ENCODE results near the gene HSPA1A. TPM values are rescaled to one million over a fixed set of nuclear protein-coding genes. Genes with fewer than 3 reads are reported as not detected.

Gene HSPA1A
- total and polyA plus RNA-seq, 9 of the 15 experiments (the other 6 are each of a cell fraction or from before 2014, with no cell fraction given), result 2.2 to 273 (median 107) TPM

DNA sequence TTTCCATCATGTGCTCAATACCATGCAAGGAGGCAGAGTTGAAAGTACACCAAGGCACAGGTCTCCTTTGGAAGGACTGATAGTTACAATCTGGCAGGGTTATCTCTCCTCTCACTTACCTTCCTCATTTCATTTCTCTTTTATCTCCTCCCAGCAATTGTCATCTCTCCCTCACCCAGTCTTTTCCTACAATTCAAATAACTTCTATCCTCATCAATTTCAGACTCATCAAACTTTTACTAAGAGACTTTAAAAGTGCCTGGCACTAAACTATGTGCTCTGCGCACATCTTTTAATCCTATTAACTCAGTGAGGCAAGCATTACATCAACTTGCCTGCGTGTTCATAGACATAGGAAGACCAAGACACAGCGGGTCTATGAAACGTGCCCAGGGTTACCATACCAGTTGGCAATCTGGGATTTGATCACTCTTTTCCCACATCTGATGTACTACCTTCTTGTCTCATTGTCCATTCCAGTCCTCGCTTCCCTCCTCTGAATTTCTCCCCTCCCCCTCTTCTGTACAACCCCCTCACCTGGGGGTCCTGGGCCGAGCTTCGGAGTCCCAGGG, 21.0 kb upstream of the HSPA1A start (continued):
- TF ChIP-seq, protein P1, sequence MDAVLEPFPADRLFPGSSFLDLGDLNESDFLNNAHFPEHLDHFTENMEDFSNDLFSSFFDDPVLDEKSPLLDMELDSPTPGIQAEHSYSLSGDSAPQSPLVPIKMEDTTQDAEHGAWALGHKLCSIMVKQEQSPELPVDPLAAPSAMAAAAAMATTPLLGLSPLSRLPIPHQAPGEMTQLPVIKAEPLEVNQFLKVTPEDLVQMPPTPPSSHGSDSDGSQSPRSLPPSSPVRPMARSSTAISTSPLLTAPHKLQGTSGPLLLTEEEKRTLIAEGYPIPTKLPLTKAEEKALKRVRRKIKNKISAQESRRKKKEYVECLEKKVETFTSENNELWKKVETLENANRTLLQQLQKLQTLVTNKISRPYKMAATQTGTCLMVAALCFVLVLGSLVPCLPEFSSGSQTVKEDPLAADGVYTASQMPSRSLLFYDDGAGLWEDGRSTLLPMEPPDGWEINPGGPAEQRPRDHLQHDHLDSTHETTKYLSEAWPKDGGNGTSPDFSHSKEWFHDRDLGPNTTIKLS (IDR thresholded peaks at IDR 0.05; ENCODE audit: borderline replicate concordance, low read depth), result peak; percentile 54; the same call in 1 of the 2 replicates
- TF ChIP-seq, protein P2, sequence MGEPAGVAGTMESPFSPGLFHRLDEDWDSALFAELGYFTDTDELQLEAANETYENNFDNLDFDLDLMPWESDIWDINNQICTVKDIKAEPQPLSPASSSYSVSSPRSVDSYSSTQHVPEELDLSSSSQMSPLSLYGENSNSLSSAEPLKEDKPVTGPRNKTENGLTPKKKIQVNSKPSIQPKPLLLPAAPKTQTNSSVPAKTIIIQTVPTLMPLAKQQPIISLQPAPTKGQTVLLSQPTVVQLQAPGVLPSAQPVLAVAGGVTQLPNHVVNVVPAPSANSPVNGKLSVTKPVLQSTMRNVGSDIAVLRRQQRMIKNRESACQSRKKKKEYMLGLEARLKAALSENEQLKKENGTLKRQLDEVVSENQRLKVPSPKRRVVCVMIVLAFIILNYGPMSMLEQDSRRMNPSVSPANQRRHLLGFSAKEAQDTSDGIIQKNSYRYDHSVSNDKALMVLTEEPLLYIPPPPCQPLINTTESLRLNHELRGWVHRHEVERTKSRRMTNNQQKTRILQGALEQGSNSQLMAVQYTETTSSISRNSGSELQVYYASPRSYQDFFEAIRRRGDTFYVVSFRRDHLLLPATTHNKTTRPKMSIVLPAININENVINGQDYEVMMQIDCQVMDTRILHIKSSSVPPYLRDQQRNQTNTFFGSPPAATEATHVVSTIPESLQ (CRISPR knock-in tag; IDR thresholded peaks at IDR 0.05), result peak; percentile 49; the same call in 1 of the 2 replicates
- TF ChIP-seq CEBPB (tag; IDR thresholded peaks at IDR 0.05) (peak; percentile 38; the same call in 1 of the 2 replicates), MAFK (IDR thresholded peaks at IDR 0.05; ENCODE audit: low read length) (no peak), BMI1 (IDR thresholded peaks at IDR 0.05; ENCODE audit: low read length) (no peak)
- TF ChIP-seq, protein P3, sequence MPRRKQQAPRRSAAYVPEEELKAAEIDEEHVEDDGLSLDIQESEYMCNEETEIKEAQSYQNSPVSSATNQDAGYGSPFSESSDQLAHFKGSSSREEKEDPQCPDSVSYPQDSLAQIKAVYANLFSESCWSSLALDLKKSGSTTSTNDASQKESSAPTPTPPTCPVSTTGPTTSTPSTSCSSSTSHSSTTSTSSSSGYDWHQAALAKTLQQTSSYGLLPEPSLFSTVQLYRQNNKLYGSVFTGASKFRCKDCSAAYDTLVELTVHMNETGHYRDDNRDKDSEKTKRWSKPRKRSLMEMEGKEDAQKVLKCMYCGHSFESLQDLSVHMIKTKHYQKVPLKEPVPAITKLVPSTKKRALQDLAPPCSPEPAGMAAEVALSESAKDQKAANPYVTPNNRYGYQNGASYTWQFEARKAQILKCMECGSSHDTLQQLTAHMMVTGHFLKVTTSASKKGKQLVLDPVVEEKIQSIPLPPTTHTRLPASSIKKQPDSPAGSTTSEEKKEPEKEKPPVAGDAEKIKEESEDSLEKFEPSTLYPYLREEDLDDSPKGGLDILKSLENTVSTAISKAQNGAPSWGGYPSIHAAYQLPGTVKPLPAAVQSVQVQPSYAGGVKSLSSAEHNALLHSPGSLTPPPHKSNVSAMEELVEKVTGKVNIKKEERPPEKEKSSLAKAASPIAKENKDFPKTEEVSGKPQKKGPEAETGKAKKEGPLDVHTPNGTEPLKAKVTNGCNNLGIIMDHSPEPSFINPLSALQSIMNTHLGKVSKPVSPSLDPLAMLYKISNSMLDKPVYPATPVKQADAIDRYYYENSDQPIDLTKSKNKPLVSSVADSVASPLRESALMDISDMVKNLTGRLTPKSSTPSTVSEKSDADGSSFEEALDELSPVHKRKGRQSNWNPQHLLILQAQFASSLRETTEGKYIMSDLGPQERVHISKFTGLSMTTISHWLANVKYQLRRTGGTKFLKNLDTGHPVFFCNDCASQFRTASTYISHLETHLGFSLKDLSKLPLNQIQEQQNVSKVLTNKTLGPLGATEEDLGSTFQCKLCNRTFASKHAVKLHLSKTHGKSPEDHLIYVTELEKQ (CRISPR knock-in tag; IDR thresholded peaks at IDR 0.05), result peak; percentile 65; the same call in 1 of the 2 replicates
